ENCODE results near the gene HES5. TPM values are rescaled to one million over a fixed set of nuclear protein-coding genes. Genes with fewer than 3 reads are reported as not detected.

HES5 gene
- total RNA-seq, 1 experiment from 2014 or later: not detected

DNA sequence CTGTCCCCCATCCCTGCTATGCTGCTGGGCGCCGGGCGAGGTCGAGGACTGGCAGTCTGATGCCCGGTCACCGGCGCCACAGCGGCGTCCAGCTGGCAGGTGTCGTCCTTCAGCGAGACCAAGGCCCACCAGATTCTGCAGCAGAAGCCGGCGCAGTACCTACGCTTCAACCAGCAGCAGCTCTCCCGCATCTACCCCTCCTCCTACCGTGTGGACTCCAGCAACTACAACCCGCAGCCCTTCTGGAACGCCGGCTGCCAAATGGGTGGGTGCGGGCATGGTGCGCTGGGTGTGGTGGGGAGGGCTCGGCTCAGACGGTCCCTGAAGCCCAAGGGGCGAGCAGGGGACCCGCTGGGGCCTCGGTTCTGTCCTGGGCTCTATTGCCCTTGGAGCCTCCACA is 33.3 kb downstream of the HES5 start:
- Histone ChIP-seq H3K23me2 (ENCODE audit: insufficient read length, low read depth, low read length, poor library complexity, severe bottlenecking) (no peaks in the 10 kb centered on the region), H3K4ac (ENCODE audit: low read depth, low read length) (no peak overlapping the region), H3K79me2 (ENCODE audit: insufficient read depth, low read length) (no peaks in the 10 kb centered on the region), H3T11ph (ENCODE audit: low read length) (no peak overlapping the region), H3K14ac (ENCODE audit: insufficient read depth, low read length) (no peak overlapping the region), H4K91ac (ENCODE audit: insufficient read length, low read depth, low read length) (no peak overlapping the region), H3K9ac (ENCODE audit: extremely low read depth, insufficient read length, low read length) (no peak overlapping the region), H2BK5ac (ENCODE audit: insufficient read length, low read length) (no peak overlapping the region), H3K4me1 (ENCODE audit: insufficient read depth, low read length) (no peaks in the 10 kb centered on the region), H2BK20ac (ENCODE audit: low read depth, low read length, poor library complexity, severe bottlenecking) (no peak overlapping the region), H4K5ac (ENCODE audit: insufficient read length, low read depth, low read length) (no peak overlapping the region), H2BK12ac (ENCODE audit: insufficient read length, low read depth, low read length) (no peak overlapping the region), H4K20me1 (ENCODE audit: control insufficient read depth, insufficient read depth, insufficient read length) (no peaks in the 10 kb centered on the region), H2AFZ (ENCODE audit: low read length) (no peak overlapping the region), H3K27ac (ENCODE audit: insufficient read length, low read depth, low read length) (no peak overlapping the region), H2BK15ac (ENCODE audit: low read depth, low read length) (no peak overlapping the region), H3K79me1 (ENCODE audit: insufficient read depth, low read depth, low read length, poor library complexity, severe bottlenecking) (no peaks in the 10 kb centered on the region), H3K27me3 (ENCODE audit: insufficient read depth, low read length) (no peaks in the 10 kb centered on the region), H3K56ac (ENCODE audit: insufficient read length, low read depth, low read length) (no peak overlapping the region), H3K4me2 (ENCODE audit: insufficient read depth, insufficient read length, low read length) (no peak overlapping the region), H2BK120ac (ENCODE audit: low read depth, low read length, poor library complexity, severe bottlenecking) (no peak overlapping the region), H3K9me3 (ENCODE audit: control insufficient read depth, low read depth, low read length) (no peaks in the 10 kb centered on the region), H4K8ac (replicated peaks; ENCODE audit: insufficient read length, low read depth, low read length) (no peak overlapping the region), H3K23ac (ENCODE audit: insufficient read length, low read depth, low read length) (no peak overlapping the region), H2AK5ac (ENCODE audit: insufficient read length, low read length) (no peak overlapping the region), H3K18ac (ENCODE audit: insufficient read length, low read depth, low read length) (no peak overlapping the region)
- no peak for DNase-seq
- Mint-ChIP-seq H3K36me3 (ENCODE audit: insufficient read depth in 1 of 3, low read depth in 3 of 3) (no peaks in the 10 kb centered on the region), H3K4me1 (0 out of 4 replicates have a peak, but pooled peaks cover 0 to 3% of the 10 kb centered on the region in 2 experiments), H3K4me3 (no peak overlapping the region), H3K27me3 (ENCODE audit: low read depth) (peaks cover 22% of the 10 kb centered on the region), H3K9me3 (no peaks in the 10 kb centered on the region), H3K27ac (no peak overlapping the region)
- TF ChIP-seq, protein P1, sequence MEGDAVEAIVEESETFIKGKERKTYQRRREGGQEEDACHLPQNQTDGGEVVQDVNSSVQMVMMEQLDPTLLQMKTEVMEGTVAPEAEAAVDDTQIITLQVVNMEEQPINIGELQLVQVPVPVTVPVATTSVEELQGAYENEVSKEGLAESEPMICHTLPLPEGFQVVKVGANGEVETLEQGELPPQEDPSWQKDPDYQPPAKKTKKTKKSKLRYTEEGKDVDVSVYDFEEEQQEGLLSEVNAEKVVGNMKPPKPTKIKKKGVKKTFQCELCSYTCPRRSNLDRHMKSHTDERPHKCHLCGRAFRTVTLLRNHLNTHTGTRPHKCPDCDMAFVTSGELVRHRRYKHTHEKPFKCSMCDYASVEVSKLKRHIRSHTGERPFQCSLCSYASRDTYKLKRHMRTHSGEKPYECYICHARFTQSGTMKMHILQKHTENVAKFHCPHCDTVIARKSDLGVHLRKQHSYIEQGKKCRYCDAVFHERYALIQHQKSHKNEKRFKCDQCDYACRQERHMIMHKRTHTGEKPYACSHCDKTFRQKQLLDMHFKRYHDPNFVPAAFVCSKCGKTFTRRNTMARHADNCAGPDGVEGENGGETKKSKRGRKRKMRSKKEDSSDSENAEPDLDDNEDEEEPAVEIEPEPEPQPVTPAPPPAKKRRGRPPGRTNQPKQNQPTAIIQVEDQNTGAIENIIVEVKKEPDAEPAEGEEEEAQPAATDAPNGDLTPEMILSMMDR (conservative IDR thresholded peaks at IDR 0.05): no peak
- WGBS (ENCODE audit: extremely low coverage, insufficient read length, low lambda C conversion rate): no CpG with 5 or more reads among the region's 26 CpGs
